ENCODE measurements around the gene HPSE2.
"Not testable (repeated sequence)": the region's sequence is repeated elsewhere in the genome, so short reads cannot be mapped to it uniquely, and the experiment has no call there.

Gene HPSE2

DNA sequence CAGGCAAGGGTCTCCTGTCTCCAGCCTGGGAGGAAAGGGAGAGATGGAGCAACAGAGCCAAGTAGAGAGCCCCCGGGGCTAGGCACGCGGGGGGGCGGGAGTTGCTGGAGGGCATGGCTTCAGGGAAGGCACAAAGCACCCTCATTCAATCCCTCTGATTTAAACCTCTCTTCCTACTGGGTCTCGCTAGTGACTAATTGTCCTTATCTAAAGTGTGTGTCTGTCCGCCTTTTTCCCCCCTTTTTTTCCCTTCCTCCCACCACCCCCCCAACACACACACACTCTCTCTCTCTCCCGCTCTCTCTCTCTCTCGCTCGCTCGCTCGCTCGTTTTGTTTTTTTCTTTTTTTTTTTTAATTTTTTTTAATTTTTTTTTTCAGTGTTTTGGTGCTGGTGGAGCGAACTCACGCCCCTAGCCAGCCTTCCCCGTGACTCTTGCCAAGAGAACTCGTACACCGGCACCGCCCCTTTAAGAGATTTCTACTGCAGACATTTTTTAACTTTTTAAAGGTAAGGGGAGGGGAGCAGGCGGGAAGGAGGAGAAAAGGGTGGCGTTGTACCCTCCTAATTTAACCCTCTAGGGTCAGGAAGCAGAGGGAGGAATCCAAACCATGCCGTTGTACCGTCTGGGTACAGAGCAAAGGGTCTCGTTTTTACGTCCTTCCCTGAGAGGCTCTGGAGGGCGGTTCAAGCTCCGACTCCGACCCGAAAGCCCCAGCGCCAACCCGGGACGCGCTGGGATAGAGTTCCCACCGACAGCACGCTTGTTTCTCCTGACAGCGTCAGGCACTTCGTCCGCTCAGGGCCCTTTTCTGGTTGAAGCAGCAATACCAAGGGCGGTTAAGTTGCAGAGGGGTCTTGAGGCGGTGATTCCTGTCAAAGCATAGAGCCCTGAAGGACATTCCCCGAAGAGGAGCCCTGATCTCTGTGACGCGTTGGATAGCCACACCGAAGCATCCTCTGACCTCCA is at the start of gene HPSE2:
Gene HPSE2 (minus strand): TSS at position 195 of the 969 bp plus-strand sequence.
- no peak for DNase-seq (ENCODE audit: low read depth)

DNA sequence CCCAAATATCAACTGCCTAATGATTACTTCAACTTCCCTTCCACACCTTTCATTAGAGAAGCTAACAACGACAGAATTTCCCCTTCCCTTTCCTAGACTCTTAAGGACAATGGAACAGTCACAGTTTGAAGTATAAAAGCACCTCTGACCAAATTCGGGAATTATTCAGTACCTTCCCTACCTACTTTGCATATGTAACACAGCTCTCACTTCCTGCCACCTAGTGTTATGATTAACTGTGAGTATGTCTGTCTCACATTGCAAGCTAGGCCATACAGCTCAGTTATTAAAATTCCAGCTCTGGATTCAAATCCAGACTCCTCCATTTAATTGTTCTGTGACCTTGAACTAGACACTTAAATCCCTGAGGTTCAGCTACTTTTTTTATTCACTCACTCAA is 44.8 kb upstream of the HPSE2 start:
- DNase-seq (ENCODE audit: low read depth) = no peak

DNA sequence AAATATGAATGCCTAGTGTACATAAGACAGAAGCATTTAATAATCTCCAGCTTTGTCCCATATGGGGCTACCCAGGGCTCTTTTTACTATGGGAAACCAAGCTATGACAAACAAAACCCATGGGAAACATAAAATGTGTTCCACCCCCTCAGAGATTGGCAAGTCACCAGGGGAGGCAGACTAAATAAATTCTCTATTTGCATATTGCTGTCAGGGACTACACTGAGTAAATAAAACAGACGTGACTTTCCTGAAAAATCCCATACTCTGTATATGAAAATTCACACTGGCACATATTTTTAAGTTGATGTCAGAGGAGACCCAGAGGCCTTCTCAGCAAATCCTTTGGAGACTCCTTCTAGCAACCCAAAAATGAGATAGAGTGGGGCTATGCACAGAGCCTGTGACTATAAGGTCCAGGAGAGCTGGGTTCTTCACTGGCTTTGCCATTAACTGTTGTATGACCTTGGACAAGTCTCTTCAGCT is 44.0 kb upstream of the HPSE2 start:
- DNase-seq (ENCODE audit: low read depth) = no peak

DNA sequence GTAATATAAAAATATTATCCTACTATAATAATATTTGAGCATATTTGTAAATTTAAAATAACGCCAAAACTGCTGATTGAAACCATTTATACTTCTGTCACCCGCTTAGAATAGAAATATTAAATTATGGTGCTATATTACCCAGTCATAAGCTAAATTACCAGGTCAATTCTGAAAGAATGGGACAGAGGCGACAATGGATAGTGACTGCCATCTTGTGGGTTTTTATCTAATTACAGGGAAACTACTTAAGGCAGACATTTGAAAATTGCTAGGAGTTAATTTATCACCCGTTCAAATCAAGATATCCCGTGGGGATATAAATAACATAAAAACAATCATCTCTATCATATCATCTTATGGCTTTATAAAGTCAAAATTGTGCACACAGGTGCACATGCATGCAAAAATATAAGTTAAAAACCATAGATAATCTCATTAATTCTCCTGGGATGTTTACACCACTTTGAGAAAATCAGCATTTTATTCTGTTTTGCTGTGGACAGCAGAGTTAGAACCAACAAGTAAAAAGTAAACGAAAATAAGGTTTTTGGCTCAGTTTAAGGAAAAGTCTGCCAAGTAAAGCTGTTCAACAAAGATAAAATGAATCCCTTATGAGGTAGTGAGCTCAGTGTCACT is 41.3 kb upstream of the HPSE2 start:
- no peak for DNase-seq (ENCODE audit: low read depth)

DNA sequence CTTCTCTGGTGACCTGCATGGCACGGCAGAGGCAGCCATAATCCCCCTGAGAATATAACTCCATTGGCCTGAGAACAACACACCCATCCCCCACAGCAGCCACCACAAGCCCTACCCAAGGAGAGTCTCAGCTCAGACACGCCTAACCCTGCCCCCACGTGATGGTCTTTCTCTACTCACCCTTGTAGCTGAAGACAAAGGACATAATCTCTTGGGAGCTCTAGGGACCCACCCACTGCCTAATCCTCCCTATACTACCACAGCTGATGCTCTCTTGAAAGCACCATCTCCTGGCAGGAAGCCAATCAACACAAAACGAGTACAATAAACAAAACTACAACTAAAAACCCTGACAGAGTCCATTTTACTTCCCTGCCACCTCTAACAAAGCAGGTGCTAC is 30.7 kb upstream of the HPSE2 start:
- DNase-seq (ENCODE audit: low read depth) = no peak

DNA sequence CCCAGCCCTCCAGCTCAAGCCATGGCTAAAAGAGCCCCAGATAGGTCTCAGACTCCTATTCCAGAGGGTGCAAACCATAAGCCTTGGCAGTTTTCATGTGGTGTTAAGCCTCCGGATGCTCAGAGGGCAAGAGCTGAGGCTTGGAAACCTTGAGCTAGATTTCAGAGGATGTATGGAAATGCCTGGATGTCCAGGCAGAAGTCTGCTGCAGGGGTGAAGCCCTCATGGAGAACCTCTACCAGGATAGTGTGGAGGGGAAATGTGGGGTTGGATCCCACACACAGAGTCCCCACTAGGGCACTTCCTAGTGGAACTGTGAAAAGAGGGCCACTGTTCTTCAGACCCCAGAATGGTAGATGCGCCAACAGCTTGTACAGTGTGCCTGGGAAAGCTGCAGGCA is 13.2 kb upstream of the HPSE2 start:
- DNase-seq (ENCODE audit: low read depth) = no peak

DNA sequence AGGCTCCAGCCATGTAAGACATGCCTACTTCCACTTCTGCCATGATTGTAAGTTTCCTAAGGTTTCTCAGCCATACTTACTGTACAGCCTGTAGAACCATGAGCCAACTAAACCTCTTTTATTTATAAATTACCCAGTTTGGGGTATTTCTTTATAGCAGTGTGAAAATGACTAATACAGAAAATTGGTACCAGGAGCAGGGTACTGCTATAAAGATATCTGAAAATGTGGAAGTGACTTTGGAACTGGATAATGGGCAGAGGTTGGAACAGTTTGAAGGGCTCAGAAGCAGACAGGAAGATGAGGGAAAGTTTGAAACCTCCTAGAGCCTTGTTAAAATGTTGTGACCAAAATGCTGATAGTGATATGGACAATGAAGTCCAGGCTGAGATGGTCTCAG is 12.2 kb upstream of the HPSE2 start:
- DNase-seq (ENCODE audit: low read depth) = not testable (repeated sequence)

DNA sequence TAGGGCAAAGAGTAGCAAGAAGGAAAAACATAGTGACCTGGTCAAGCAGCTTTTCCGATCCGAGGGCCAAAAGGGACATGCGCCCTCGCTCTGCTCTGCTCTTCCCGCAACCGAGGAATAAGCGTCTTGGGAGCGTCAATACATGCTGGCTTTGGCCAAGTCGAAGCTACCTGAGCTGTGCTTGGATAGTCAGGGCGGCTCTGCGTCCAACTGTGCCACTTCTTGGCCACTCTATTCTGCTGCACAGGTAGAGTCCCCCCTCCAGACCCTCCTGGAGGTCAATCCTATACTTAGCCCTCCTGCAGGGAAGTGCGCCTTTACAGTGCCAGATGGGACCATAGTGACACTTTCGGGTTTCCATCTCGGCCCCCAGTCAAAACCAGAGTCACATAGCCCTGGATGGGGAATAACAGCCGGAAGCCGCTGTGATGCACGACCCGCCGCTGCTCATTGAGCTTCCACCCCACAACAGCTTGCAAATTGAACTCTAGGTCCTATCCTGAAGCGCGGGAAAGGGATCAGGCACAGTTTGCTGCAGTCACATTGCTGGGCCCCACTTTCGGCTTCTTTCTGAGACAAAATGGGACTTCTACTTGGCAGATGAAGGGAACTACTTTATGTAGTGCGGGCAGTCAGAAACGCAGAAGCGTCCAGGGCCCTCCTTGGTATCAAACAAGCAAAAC is 1.1 kb upstream of the HPSE2 start:
- DNase-seq (ENCODE audit: low read depth) = no peak

DNA sequence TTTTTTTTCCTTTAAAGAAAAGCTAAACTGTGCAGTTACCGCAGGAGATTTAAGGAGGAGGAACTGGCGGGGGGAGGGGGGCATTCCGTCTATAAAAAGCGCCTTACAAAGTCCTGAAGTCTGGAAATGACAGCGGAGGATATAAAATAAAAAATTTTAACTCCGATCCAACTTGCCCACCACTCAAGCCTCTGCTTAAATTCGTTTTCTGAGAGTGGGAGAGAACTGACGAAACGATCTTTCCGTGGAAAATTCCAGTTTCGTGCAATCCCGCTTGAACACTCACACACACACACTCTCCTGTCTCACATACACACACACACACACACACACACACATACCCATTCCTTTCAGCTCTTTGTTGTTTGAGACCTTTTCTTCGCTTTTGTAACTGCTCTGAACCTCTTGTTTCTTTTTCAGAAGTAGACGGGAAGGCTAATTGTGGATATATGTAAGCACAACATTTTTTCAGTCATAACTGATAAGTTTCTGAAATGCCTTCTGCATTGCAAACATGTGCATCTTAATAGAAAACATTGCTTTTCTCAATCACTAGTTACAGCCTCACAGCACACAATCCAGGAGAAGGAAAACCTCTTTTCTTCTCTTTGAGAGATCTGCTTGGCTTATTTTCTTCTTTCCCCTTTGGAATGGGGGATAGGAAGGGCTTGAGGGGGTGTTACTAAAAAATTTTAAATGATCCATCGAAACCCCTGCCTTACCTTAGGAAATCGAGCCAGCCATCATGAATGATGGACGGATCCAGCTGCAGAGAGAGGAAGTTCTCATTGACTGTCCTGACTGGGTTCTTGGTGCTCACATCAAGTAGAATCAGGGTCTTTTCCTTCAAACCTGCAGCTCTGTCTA is 628 bp downstream of the HPSE2 start:
- DNase-seq (ENCODE audit: low read depth) = no peak

DNA sequence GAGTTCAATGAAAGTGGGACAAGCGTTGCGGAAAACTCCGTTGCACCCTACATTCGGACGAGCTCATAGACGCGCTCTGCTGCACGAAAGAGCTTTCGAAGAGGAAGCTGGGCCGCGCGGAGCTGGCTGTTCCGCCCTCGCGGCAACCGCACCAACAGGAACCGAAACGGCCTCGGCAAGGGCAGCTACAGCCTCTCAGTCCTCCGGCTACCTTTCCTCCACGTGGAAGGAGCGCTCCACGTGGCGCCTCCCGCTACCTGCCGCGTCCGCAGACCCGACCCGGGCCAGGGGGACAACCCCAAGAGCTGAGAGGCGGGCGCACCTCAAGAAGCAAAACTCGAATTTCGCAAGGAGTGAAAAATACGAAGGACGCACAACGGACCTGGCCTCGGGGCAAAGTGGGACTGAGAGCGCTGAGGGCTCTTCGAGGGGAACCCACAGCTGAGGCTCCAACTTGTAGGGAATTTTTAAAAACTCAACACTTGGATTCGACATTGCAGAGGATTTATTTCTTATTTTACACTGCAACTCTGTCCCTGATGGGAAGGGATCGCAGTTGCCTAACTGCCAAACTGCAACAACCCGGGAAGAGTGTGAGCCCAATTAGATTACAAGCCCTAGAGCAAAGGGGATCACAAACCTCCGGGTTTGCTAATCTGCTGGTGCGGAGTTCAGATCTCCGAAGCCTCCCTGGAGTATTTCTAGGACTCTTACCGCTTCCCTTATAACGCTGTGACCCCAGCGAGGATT is 1.4 kb downstream of the HPSE2 start:
- no peak for DNase-seq (ENCODE audit: low read depth)

DNA sequence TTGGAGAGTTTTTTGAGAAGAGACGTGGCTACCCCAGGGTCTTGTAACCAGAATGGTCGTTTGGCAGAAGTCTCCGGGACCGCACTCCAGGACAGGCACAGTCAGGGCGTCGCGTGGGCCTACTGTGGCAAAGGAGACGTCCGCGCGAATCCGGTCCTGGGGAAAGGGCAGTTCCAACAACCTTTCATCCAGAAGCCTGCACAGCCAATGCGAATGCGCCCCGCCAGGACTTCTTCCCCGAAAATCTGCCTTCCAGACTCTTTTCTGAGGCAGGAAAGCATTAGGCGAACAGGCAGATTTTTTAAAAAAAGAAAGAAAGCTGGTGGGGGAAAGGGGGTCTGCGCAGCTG is 2.0 kb downstream of the HPSE2 start:
- no peak for DNase-seq (ENCODE audit: low read depth)

DNA sequence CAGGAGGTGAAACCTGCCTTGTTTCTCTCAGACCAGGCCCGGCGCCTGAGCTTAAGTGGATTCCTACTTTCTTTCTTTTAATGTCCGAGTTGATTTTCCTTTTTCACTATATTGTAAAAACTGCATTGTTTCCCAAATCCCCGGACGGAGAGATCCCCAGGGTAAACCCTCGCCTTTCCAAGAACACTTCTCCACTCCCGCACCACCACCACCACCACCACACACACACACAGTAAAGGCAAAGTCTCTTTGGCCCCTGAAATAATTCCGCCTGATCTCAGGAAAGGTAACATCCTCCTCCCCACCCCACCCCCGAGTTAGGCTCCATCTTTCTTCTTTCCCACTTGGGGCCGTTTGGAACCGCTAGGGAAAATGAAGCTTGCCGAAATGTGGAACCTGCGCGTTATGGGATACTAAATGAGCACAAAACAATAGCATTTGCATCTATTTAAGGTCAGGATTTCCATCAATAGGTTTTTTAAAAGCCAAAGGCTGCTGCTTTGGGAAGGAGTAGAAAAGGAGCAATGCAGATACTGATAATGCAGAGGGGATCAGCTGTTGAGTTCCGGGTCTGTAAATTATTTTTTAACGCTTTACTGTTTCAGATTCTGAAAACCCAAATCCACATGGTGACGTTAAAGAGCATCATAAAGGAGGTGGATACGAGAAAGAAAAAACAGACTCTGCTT is 2.5 kb downstream of the HPSE2 start:
- no peak for DNase-seq (ENCODE audit: low read depth)

DNA sequence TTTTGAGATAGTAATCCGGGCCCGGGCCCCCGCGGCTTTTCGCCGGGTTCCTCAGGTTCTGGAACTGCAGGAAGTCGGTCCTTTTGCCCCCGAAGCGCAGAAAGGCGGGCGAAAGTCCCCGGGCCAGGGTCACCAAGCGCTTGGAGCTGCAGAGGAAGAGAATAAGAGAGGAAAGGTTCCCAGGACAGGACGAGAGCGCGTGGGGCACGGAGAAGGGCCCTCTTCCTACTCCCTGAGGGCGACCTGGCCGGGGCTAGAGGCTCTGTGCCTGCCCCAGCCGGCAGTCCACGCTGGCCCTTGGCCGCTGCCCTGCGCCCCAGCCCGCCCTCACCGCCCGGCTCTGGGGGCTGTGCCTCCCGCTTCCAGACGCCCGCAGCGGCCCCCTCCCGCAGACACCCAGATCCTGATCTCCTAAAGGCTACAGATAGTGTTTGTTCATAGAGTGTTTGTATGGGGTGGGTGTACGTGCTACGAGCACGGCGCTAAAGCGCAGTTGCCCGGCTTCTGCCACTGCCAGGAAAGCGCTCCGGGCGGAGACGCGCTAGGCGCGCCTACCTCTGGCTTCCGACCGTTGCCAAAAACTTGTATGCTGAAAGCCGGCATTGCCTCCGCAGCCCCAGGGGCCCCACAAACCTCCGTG is 3.2 kb downstream of the HPSE2 start:
- DNase-seq (ENCODE audit: low read depth) = no peak

DNA sequence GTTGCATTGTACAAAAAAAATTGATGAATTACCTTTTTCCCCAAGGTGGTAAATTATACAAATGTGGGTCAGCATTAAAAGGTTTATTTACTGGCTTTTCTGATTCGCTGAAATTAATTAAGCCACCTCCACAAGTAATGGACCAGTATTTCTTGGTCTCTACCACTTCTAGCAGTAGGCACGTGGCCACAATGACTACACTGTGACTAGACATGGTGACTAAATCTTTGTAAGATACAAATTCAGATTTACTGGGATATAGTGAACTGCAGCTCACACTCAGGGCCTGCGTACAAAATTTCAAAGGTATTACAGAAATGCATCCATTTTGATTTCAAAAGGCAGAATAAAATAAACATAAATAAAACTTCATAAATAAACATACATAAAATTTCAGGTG is 10.9 kb downstream of the HPSE2 start:
- DNase-seq (ENCODE audit: low read depth) = no peak

DNA sequence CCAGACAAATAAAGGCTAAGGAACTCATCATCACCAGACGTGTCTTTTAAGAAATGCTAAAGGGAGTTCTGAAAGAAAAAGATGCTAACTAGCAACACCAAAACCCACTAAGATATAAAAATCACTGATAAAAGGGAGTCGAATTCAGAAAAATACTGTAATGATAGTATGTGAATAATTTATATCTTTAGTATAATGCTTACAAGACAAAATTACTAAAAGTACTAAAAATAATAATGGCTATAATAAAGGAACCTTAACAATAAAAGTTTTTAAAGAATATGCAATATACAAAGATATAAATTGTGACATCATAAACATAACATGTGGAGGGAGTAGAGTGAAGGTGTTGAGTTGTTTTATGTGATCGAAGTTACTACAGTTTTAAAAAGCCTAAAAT is 28.3 kb downstream of the HPSE2 start:
- no peak for DNase-seq (ENCODE audit: low read depth)

DNA sequence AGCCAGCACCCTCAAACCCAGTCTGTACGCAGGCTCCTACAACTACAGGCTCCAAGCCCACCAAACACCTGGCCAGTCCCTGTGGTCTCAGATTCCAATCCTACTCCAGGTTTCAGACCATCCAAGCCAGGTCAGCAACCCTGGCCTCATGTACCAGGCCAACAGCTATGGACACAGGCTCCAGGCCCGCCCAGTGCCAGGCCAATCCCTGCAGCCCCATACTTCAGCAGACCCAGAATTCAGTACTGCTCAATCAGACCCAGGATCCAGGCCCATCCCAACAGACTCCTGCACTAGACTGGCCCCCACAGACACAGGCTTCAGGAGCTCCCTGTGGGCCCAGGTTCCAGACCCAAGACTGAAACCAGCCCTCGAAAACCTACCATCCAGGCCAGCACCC is 32.3 kb downstream of the HPSE2 start:
- DNase-seq (ENCODE audit: low read depth) = no peak

DNA sequence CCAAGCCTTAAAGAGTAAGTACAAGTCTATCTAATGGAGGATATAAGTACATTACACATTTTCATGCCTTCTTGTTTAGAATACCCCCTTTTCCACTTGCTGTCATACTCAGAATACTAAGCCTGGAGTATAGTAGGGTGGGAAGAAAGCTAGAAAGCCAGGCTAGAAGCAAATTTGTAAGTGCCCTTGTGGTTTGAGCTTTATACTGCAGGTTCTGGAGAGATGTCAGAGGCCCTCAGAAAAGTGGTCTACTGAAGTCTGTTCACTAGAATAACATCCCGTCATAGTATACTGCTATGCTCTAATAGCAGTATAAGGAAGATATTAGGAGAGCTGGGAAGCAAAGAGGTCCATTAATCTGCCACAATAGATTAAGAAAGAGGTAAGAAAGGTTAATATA is 62.7 kb downstream of the HPSE2 start:
- DNase-seq (ENCODE audit: low read depth) = no peak

DNA sequence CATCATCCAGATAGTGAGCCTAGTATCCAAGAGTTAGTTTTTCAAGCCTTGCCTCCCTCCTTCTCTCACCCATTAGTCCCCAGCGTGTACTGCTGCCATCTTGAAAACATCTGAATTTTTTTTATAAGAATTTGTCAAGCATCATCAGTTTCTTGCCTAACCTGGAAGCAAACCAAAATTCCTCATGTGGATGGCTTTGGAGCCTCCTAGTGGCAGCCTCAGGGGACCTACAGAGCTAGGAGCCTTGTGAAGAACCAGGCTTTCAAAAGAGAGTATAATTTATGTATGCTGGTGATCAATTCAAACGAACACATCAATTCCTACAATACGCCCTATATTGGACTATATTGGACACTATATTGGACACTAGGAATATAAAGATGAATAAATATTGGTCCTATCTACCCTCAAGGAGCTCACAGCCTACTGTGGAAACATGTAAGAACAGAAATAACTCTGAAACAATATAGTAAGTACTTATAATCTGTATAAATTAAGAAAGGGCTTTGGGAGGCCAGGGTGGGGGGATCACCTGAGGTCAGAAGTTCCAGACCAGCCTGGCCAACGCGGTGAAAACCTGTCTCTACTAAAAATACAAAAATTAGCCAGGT is 63.4 kb downstream of the HPSE2 start:
- DNase-seq (ENCODE audit: low read depth) = no peak

DNA sequence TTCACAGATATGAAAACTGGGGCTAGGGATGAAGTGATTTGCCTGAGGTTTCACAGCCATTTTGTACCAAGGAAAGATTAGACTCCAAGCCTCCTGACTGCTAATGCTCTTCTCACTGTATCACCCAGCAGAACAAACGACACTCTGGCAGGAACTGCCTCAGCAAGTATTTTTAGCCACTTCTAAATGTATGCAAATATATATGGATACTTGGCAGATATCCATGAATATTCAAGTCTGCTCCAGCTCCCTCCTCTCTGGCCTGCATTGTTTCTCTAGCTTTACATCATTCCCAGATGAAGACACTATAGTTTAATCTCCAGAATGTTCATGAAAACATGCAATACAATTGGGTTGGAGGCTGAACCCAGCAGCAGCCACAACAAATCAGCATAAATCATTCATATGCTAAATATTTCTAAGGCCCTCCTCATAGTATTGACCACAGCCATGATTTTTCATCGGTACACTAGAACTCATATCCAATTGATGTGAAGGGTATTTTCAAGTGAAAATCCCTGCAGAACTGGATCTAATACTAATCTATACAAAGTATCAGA is 65.5 kb downstream of the HPSE2 start:
- DNase-seq (ENCODE audit: low read depth) = no peak
